Ovary (tissue), 9 donors: ENCODE data around the gene LTO1. TPM values are rescaled to one million over a fixed set of nuclear protein-coding genes. Genes with fewer than 3 reads are reported as not detected.
A peak's percentile ranks its signal among the peaks of the same experiment; 100 is the strongest.

ENCODE experiments used
- DNase-seq, 5 donors: peaks; one replicate each; pipeline ENCODE4 v3.0.0-alpha.2; 2019 to 2020
- H3K27ac ChIP-seq, 2 donors: fragments of 200-600 bp; one replicate each; pipeline versions ENCODE4 v1.5.1 to v1.8.0; 2019 to 2022
- H3K27me3 ChIP-seq: fragments of 200-600 bp; one replicate; pipeline ENCODE4 v1.8.0; 2022
- H3K36me3 ChIP-seq: fragments of 200-600 bp; sonication (generic); one replicate; pipeline ENCODE4 v1.5.1; 2019
- H3K4me1 ChIP-seq: one replicate; pipeline ENCODE4 v1.8.1; 2013; ENCODE audit warnings: mild to moderate bottlenecking, moderate library complexity; ENCODE audit not compliant: insufficient read depth
- H3K4me3 ChIP-seq: fragments of 200-600 bp; sonication (generic); one replicate; pipeline ENCODE4 v1.5.1; 2017
- H3K9me3 ChIP-seq, 2 donors: fragments of 200-600 bp in 1 of 2; sonication (generic) in 1 of 2; one replicate each; pipeline versions ENCODE4 v1.5.1 to v1.8.1; 2013 to 2019; ENCODE audit warnings: mild to moderate bottlenecking in 1 of 2, moderate library complexity in 1 of 2
- EP300 ChIP-seq: sonication (generic); formaldehyde crosslinking; IDR thresholded peaks from one replicate; pipeline ENCODE4 v1.6.1; 2017; ENCODE audit warnings: antibody characterized with exemption
- POLR2A ChIP-seq: fragments of 450-650 bp; IDR thresholded peaks from one replicate; pipeline ENCODE4 v1.6.1; 2017; ENCODE audit warnings: antibody characterized with exemption, mild to moderate bottlenecking, moderate library complexity
- WGBS, 3 donors: extraction: QIAGEN DNeasy Blood & Tissue Kit in 1 of 3; methylation state at CpG; one replicate each; pipeline versions ENCODE4 v1.1.5 to v1.1.7; 2013 to 2017; 5-methylcytosine and 5-hydroxymethylcytosine counted together
- intact Hi-C, 4 donors: fragments of 100-400 bp; cut with DNase I; formaldehyde crosslinking; loops; one replicate each; pipeline versions ENCODE4 v1.11.0 to v1.15.1; 2022 to 2023
- polyA plus RNA-seq, 2 donors: library from polyadenylated mRNA; stranded (reverse); fragments of 200-250 nt in 1 of 2; fragments of 350-450 nt in 1 of 2; fragmentation: Illumina TruSeq in 1 of 2; extraction: RNeasy Lipid Tissue Mini Kit (QIAGEN cat#74804) in 1 of 2; gene quantifications; one replicate each; pipeline ENCODE4 v1.2.3, GENCODE V29; 2013 to 2014
- total RNA-seq, 7 donors: library from RNA; depleted of rRNA in 2 of 7; stranded (reverse); fragments of >200 nt in 2 of 7; fragmentation: NEBNext Ultra II Directional in 3 of 7; extraction: Animal tissue kit (Norgen Biotek cat#: 25700) in 3 of 7; gene quantifications; one replicate each; pipeline versions ENCODE4 v1.1.0 to v1.2.4, GENCODE V29; 2016 to 2023
- TF ChIP-seq, protein P1 (sequence below), 3 donors: fragments of 450-650 bp in 2 of 3; fragments of 200-600 bp in 1 of 3; IDR thresholded peaks; one replicate each; pipeline versions ENCODE4 v1.5.1 to v1.8.0; 2016 to 2022; ENCODE audit warnings: antibody characterized with exemption in 3 of 3, mild to moderate bottlenecking in 1 of 3
- donor health status: DM: no; HTN: no; CAD: no; lungs with moderate emphysema.
- donor health status: DM: no; HTN: no; CAD: no.
- donor health status: Bipolar disorder and iron deficiency.
- donor health status: DM: yes; HTN: yes; CAD: no.
- donor health status: DM: no; HTN: no; CAD: no.
- donor health status: DM: yes; HTN: yes; CAD: no.

LTO1 gene
- total and polyA plus RNA-seq, 9 donors: 13.4 to 29.9 (median 19.8) TPM

DNA sequence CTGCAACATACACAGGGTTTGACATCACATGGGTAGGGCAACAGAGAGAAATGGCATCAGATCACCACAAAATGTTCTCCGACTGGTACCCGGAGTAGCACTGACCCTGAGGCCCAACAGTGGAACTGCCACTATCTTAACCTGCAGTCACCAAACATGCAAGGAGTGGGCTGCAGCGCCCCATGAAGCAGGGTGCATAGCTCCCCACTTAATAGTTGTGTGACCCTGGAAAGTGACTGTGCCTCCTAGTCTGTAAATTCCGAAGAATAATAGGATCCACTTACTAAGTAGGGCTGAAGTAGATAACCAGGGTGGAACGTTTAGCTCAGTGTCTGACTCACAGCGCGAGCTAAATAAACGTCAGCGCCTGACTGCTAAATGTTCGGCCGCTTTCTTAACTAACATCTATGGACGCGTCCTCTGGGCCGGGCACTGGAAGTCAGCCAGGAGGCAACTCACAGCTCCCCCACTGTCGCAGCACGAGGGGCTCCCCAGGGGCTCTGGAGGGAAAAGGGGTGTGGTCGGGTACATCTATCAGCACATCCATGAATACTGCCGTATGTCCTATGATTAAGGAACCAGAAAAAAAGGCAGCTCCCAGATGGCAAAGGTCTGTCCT is 777 bp downstream of the LTO1 start:
- intact Hi-C loops: no loop called here
- no peaks in the 10 kb centered on the region for H3K27me3 ChIP-seq
- H3K36me3 ChIP-seq: no peaks in the 10 kb centered on the region
- H3K27ac ChIP-seq: no peak overlapping the region
- WGBS, 3 donors: 12 to 19% (median 13%) methylated on average over 18 of the region's 18 CpGs
- H3K4me1 ChIP-seq: peaks cover 10% of the 10 kb centered on the region
- peak overlapping the region; percentile 98 for H3K4me3 ChIP-seq
- peak in 3 of 5 donors; percentile 44 to 58 (median 57) for DNase-seq
- H3K9me3 ChIP-seq: no peaks in the 10 kb centered on the region
- TF ChIP-seq, protein P1, sequence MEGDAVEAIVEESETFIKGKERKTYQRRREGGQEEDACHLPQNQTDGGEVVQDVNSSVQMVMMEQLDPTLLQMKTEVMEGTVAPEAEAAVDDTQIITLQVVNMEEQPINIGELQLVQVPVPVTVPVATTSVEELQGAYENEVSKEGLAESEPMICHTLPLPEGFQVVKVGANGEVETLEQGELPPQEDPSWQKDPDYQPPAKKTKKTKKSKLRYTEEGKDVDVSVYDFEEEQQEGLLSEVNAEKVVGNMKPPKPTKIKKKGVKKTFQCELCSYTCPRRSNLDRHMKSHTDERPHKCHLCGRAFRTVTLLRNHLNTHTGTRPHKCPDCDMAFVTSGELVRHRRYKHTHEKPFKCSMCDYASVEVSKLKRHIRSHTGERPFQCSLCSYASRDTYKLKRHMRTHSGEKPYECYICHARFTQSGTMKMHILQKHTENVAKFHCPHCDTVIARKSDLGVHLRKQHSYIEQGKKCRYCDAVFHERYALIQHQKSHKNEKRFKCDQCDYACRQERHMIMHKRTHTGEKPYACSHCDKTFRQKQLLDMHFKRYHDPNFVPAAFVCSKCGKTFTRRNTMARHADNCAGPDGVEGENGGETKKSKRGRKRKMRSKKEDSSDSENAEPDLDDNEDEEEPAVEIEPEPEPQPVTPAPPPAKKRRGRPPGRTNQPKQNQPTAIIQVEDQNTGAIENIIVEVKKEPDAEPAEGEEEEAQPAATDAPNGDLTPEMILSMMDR (IDR thresholded peaks at IDR 0.05): no peak
- TF ChIP-seq POLR2A: no peak
- TF ChIP-seq EP300: no peak

DNA sequence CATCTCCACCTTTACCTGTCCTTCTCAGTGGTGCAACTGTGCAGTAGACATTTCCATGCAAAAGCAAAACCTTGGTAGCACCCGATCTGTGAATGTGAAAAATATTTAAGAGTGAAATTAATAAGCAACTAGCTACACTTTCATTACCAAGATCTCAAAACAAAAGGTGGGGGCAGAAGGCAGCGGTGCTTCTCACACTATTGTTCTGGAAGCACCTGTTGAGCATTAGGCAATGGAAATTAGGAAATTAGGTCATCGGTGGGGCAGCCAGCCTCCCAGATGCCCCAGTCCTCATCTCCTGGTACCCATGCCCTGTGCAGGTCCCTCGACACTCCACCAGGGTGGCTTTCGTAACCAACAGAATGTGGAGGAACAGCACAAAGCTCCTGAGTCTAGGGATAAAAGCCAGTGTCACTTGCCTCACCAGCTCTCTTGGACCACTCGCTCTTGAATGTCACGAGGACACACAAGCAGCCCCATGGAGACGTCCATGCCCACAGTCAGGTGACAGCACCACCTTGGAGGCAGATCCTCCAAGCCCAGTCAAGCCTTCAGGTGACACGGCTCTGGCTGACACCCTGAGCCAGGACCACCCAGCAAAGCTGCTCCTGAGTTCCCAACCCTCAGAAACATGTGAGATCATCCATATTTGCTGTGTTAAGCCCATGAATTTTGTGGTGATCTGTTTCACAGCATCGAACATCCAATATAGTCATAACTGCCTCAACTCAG is 3.3 kb downstream of the LTO1 start:
- Histone ChIP-seq H3K4me3 (no peak overlapping the region), H3K9me3 (no peaks in the 10 kb centered on the region), H3K4me1 (peaks cover 10% of the 10 kb centered on the region), H3K27me3 (no peaks in the 10 kb centered on the region), H3K36me3 (no peaks in the 10 kb centered on the region), H3K27ac (no peak overlapping the region)
- intact Hi-C loops: no loop called here
- DNase-seq: no peak
- 83 to 87% (median 86%) methylated on average over 10 of the region's 10 CpGs for WGBS, 3 donors
- TF ChIP-seq POLR2A: no peak
- TF ChIP-seq, protein P1 (IDR thresholded peaks at IDR 0.05): no peak
- TF ChIP-seq EP300: no peak

DNA sequence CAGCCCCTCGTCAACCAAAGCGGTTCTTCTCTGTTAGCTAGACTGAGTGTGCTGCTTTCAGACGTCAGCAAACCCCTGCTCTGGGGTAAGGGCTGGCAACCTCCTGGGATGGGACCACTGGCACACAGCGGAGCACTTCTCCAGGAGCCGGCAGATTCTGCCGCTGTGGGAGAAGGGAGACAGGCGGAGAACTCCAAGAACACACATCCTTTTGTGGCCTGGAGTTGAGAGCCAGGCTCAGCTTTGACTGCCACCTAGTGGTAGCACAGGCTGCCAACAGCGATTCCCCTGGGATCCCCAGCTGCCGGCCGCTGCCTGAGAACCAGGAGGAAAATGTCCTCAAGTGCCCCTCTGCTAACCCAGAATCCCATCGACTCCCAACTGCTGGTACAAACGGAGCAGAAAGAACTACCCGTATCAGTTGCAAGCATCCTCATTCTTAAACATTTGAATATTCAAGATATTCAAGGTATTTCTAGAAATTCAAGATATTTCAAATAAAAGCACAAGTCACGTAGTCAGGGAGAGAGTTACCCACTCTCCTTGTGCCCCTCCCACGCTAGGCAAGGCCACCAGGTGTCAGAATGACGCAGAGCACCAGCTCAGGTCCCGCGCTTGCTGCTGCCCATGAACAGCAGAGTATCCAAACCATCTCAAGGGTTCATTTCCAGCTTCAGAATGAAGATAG is 4.9 kb downstream of the LTO1 start:
- peak; percentile 73 to 91 (median 86) for DNase-seq

DNA sequence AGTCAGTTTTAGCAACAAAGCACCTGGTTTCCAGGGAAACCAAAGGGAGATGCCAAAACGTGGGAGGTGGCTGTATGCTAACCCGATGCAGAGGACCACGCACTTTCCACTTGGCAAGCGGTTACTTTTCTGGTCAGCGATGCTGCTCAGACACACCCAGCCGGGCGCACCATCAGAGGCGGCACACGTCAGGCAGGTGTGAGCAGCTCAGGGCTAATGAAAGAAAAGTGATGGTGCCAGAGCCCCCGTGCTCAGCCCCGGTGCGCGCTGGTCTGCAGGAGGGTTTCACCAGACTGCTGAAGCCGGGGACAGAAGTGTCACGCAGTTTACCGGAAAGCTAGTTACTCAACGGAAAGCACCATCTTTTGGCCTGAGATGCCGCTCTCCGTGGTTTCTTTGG is 5.7 kb downstream of the LTO1 start:
- H3K27me3 ChIP-seq: no peaks in the 10 kb centered on the region
- 87 to 89% (median 87%) methylated on average over 19 of the region's 19 CpGs for WGBS, 3 donors
- no peak overlapping the region for H3K4me3 ChIP-seq
- H3K27ac ChIP-seq: no peak overlapping the region
- peak in 1 of 5 donors; percentile 13 for DNase-seq
- TF ChIP-seq POLR2A: no peak
- TF ChIP-seq, protein P1 (IDR thresholded peaks at IDR 0.05): no peak
- TF ChIP-seq EP300: no peak
- H3K4me1 ChIP-seq: peaks cover 9% of the 10 kb centered on the region
- H3K9me3 ChIP-seq: no peaks in the 10 kb centered on the region
- H3K36me3 ChIP-seq: no peaks in the 10 kb centered on the region
- intact Hi-C loops: no loop called here

More for the DNA sequence above, 4.9 kb downstream of the LTO1 start:
- Histone ChIP-seq H3K4me1 (peaks cover 10% of the 10 kb centered on the region), H3K27ac (no peak overlapping the region), H3K9me3 (no peaks in the 10 kb centered on the region), H3K36me3 (no peaks in the 10 kb centered on the region), H3K27me3 (no peaks in the 10 kb centered on the region), H3K4me3 (no peak overlapping the region)
- TF ChIP-seq EP300 (no peak), POLR2A (no peak)
- TF ChIP-seq, protein P1 (IDR thresholded peaks at IDR 0.05): peak; percentile 70 to 80 (median 71)
- intact Hi-C loops: no loop called here
- 27 to 29% (median 28%) methylated on average over 18 of the region's 18 CpGs for WGBS, 3 donors
